NCI-H2227 treated with DMSO at 0.1 percent for 48 hours (cell line): ENCODE results near the gene JAKMIP3.

Experiments
- DNase-seq: peaks from one replicate; lab custom pipeline; 2025; lab: John Stamatoyannopoulos, UW

Gene JAKMIP3

DNA sequence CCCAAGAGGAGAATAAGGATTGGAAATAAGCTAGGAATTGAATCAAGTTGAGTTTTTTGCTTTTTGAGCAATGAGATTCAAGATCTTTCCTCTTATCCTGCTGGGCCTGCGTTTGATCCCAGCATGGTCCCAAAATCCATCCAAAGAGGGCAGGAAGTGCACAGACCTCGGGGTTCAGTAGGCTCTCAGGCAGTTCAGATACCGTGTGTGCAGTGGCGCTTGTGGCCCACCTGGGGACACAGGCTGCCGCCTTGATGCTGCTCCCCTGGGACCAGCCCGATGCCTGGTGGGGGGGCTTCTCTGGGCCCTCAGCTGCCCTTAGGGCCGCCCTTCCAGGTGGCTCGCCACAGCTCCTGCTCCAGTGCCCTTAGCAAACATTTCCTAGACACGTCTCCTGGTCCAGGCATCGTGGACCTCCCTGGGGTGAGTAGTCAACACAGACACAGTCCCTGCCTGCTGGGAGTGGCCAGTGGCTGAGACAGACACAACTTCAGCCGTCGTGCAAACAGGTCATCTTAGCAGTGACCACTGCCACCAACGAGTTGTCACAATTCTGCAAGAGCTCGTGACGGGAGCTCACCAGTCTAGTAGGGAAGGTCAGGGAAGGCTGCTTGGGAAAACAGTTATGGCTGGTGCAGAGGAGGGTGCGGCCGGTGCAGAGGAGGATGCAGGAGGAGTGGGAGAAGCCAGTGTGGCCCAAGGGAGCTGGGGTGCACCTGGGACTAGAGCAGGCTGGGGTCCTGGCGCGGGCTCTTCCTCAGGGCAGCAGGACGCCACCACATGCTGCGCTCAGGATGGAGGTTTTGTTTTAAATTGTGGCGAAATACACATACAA is 21.7 kb upstream of the JAKMIP3 start:
- DNase-seq, result no peak

DNA sequence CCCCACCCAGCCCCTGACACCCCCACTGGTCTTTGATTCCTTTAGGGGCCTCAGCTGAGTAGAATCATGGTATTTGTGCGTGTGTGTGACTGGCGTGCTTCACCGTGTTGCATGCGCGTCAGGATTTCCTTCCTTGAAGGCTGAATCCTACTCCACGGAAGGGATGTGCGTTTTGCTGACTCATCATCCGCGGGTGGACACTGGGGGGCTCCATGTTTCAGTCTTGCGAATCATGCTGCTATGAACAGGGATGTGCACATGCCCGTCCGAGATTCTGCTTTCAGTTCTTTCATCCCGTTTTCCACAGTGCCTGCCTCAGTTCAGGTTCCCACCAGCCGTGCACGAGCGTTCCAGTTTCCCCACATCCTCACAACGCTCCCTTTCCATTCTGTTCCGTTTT is 20.9 kb upstream of the JAKMIP3 start:
- no peak for DNase-seq

DNA sequence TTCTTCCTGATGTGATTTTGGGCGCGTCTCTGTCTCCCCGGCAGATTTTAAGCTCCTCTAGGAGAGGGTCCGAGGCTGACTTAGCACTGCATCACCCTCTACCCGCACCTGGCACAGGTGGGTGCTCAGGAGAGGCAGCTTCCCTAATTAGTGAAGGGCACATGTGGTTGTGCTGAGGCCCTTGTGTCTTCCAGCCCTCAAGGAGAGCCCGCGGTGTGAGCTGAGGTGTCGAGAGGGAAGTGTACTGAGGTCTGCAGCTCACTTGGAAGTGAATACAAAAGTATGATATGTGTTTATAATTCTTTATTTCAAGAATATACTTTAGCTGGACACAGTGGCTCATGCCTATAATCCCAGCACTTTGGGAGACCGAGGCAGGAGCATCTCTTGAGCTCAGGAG is 20.4 kb upstream of the JAKMIP3 start:
- no peak for DNase-seq

DNA sequence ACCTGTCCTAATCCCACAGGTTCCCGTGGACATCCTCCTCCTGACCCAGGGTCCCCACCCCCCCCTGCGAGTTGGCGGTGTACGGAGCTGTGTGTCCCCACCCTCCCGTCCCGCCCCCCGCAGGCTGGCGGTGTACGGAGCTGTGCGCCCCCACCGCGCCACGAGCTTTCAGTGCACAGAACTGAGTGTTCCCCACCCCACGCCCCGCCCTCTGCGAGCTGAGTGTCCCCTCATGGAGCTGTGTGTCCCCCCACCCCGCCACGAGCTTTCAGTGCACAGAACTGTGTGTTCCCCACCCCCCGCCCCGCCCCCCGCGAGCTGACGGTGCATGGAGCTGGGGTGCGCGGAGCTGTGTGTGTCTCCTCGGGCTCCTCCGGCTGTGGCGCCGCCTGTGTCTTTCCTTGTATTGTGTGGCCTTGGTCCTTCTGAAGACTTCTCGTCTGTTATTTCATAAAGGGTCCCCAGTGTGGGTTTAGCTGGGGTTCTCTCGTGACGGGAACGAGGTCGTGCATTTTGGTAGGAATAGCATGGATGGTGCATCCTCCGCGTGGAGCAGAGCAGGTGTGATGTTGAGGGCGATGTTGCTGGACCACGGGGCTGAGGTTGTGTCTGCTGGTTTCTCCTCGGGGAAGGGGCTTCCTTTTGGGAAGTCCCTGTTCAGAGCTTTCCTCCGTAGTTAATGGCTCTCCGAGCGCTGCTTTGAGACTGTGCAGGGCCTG is 18.0 kb upstream of the JAKMIP3 start:
- no peak for DNase-seq

DNA sequence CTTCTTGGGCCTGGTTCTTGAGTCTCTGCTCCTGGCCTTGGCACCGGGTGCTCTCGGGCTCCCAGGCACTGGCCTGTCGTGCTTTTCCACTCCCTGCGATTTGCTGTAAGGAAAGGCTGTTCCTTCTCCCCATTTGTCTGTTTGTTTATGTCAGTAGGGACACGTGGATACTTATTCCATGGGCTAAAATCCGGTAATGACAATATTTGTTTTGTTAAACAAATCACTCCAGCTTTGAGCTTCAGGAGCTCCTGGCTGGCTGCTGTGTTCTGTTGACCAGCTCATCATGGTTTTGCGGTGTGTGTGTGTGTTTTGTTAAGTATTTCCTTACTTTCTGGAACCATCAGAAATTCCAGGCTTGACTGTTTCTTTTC is 17.5 kb upstream of the JAKMIP3 start:
- DNase-seq, result no peak

DNA sequence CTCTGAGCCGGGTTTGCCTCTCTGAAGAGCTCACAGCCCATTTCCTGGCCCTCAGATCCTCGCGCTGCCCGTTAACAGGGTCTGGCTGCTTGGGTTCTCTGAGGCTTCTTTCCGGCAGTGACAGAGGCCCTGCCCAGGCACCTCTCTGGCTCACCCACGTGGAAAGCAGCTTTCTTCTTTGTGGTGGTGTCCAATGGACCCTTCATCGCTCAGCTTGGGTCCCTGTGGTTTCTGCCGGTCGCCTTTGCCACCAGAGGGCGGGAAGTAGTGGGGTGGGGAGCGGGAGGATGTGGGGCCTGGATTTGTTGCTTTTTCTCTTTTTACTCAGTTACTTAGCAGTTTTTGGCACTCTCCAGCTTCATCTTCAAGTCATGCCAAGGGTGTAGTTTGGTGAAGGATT is 15.6 kb upstream of the JAKMIP3 start:
- no peak for DNase-seq

DNA sequence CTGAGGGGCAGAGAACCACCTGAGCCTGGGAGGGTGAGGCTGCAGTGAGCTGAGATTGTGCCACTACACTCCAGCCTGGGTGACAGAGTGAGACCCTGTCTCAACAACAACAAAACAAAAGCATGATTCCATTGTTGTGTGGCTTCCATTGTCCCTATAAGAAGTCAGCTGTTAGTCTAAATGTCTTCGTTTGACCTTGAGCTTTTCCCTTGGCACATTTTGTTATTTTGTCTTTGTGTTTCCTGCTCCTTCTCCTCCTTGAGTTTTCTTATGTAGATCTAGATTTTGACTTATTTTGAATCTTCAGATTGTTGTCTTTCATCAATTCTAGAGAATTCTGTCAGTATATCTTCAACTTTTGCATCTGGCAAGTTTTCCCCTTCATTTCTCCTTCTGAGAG is 13.6 kb upstream of the JAKMIP3 start:
- no peak for DNase-seq

DNA sequence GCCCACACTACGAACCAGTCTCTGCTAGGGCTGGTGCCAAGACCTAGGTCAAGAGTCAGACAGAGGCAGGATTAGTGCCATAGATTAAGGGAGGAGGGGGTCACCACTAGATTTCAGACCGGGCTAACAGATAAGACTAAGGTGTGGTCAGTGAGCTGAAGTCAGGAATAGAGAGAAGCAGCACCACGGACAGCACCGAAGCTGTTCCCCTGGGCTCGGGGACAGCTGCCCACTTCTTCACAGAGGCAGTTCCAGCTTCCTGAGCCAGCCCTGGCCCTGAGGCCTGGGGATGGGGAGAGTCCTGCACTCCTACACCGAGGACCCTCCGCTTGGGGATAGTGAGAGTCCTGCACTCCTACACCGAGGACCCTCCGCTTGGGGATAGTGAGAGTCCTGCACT is 11.2 kb upstream of the JAKMIP3 start:
- no peak for DNase-seq

DNA sequence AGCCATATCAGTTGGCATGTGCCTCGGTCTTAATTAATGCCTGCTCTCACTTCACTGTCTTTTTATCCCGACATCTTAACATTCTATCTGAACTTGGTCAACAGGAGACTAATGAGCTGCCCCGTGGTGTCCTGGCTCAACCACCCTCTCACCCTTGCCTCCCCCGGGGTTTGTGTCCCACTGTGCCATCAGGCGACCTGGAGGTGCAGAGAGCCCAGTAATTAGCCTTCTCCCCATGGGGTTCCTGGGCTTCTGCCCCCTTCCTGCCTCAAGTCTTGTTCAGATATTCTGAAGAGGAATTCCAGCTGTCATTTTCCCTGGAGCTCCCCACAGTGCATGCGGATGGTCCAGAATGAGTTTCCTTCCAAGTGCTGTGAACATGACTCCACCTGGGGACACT is 10.1 kb upstream of the JAKMIP3 start:
- DNase-seq, result no peak

DNA sequence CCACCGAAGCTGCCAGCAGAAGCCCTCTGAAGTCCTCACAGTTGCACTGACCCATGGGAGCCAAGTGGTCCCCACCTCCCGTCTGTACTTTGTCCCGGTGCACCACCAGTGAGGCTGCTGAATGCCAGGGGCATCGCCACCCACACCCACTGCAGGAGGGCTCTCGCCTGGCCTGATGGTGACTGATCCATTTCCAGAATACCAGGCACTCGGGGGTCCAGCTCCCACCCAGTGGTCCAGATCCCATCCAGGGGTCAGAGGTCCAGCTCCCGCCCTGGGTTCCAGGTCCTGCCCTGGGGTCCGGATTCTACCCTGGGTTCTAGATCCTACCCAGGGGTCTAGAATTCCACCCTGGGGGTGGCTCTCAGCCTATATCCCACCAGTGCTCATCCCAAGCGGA is 9.1 kb upstream of the JAKMIP3 start:
- no peak for DNase-seq

DNA sequence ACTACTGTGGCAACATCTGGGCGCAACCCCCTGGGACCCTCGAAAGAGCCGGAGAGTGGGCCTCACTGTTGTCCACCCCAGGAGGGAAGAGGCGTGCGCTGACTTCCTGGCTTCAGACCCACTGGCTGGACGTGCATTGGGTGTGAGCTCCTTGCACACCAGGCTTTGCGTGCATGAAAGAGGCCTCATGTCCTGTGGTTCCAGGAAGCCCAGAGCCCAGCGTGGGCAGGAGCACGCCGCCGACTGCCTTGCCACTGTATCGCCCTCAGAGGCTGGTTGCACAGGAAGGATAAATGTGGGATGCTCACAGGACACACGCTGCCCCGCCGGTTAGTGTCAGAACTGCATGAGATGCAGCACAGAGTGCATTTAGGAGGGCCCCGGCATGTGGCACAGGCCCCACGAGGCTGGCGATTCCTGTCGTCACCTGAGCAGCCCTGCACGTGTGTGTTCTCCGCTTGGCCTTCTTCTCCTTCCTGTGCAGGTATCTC is 8.5 kb upstream of the JAKMIP3 start:
- DNase-seq, result no peak

DNA sequence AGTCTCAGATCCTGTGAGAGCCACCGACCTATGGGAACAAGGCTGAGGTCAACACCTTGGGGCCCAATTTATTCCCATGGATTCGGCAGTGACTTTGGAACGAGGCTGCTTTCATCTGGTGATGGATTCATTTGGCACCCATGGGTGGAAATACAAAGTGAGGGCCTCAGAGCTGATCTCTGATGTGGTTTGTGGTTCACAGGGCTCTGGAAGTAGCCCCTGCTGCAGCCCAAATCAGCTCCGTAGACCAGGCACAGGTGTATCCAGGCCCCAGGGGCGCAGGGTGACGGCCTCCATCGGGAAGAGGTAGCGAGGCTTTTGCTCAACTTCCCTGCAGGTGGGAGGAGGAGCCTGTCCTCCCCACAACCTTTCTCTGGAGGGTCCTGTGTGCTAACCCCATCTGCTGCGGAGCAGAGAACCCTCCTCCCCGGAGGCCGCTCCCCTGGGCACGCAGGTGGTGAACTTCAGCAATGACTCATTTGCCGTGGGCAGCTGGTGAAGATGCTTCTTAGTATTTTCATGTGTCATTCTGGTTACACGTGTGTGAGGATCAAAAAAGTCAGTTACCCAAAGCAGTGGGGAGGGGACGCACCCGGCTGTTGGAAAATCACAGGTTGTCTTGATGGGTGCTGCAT is 7.5 kb upstream of the JAKMIP3 start:
- no peak for DNase-seq

DNA sequence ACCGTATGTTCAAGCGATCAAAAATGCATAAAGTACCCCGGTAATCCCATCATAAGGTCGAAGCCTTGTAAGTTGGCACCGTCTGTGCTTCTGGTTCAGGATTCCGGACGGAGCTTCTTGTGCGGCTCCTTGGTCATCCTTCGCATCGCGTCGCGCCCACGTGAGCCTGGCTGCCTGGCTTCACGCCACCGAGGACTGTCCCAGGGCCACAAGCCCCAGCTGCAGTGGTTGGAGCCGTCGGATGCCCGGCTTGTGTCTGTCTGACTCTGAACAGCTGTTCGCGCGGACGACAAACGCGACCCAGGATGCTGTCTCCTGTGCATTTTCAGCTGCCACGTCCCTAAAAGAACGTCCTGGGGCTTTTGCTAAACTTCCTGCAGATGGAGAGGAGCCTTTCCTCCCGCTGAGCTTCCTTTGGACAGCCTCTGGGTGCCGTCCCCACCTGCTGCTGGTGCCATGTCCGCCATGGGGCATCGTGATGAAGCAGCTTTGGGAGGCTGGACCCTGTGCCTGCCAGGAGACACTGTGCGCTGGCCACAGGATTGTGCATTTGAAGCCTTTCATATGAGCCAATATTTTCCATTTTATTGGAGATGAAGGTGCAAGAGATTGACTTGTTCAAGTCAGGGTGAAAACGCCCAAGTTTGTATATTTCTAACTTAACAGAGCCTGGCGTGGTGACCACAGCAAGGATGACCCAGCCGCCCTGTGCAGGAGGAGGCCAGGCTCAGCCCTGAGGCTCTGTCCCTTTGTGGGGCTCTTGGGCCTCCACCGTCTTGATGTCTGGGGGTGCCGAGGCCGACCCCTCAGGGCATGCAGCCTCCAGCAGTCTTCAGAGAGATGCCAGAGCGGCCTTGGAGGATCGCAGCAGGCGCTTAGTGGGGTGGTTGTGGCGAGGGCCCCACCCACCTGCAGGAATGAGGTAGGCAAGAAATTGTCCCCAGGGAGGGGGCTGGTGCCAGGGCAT is 6.7 kb upstream of the JAKMIP3 start:
- no peak for DNase-seq

DNA sequence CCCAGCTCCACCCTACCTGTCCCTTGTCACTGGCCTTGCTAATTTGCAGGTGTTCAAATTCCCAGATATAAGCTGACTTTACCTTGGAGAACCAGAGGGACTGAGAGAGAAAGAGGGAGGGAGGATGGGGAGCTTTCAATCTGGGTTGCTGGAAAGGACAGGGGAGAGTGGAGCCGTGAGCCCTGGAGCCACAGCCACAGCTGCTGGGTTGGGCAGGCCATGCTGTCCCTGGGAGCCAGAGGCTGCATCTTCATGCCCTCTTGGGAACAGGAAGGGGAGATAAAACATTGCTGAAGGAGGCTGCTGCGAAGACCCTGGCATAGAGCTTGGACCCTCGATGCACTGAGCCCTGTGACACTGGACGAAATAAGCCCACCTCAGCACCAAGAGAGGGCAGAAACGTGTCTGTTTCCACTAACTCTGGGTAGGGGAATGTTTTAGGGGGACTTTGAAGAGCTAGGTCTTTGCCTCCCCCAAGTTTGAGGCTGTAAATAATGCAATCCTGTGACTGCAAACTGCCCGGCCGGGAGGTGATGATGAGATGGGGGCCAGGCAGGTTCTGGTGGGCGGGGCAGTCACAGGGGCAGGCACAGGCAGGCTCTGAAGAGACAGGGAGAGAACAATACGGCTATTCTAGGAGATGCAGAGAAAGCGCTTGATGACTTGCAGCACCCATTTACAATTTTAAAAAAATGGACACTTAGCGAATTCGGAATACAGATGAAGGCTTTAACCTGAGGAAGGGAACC is 5.8 kb upstream of the JAKMIP3 start:
- DNase-seq, result no peak

DNA sequence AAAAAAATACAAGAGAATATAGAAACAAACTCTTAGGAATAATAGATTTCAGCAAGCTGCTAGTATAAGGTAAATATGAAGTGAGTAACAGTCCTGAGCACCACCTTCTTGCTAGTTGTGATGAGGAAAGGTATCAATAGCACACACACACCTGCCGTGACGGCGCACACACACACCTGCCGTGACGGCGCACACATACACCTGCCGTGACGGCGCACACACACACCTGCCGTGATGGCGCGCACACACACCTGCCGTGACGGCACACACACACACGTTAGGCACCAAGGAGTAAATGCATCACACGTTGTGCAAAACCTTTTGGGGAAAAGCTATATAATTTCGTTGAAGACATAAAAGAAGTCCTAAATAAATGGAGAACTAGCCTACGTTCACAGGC is 4.7 kb upstream of the JAKMIP3 start:
- DNase-seq, result no peak

DNA sequence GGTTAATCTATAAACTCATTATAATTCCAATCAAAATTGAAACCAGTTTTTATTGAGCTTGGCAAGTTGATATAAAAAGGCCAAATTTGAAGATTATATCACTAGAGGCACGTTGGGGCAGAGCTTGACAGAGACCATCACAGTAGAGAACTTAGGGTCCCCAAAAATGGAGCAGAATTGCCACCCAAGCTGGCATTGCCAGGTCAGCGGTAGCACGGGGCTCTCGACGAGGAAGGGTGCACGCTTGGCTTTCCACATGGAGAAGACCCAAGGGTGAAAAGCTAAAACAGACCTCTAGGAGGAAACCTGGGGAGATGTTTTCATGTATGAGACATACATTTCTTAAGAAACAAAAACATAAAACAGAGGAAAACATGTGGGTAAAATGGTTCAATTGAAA is 4.3 kb upstream of the JAKMIP3 start:
- DNase-seq, result no peak

DNA sequence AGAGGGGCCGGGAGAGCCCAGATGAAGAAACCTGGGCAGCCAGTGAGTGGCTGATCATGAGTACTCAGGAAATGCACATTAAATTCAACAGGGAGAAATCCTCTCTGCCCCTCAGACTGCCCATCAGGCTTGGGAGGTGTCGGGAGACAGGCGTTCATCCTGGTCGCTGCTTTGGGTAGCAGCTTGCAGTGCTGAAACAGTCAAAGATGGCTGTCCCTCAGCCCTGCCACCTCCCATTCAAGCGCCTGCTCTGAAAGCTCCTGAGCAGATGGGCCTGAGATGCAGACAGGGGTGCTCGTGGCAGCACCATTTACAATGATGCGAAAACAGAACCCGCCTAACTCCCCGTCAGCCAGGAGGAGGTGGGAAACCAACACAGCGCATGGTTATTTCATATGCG is 3.6 kb upstream of the JAKMIP3 start:
- no peak for DNase-seq

DNA sequence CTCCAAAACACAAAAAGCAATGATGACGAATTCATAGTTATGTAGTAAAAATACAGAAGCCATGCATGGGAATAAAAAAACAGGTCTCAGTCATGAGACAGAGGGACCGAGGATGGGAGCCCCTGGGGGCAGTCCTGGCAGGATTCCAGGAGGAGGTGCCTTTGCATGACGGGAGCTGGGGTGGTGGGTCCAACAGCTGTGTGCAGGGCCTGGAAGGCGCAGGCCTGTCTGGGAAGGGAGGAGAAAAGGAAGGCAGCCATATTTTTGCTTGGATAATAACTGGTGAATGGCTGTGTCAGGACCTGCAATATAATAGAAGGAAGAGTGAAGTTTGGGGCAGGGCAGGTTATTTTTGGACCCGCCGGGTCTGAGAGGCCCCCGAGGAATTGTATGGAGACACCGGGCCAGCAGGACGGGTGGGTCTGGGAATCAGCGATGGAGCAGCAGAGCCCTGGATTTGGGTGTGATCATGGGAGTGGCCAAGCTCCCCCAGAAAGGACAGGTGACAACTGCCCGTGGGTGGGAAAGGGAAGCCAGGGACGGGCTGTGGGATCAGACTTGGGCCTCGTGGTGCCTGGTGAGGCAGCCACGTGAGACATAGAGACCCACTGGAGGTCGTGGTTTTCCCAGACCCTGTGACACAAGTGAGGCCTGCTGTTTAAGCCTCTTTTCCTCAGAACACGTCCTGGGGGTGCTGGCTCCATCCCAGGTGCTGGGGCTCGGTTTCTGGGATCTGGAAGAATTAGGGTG is 2.9 kb upstream of the JAKMIP3 start:
- no peak for DNase-seq

DNA sequence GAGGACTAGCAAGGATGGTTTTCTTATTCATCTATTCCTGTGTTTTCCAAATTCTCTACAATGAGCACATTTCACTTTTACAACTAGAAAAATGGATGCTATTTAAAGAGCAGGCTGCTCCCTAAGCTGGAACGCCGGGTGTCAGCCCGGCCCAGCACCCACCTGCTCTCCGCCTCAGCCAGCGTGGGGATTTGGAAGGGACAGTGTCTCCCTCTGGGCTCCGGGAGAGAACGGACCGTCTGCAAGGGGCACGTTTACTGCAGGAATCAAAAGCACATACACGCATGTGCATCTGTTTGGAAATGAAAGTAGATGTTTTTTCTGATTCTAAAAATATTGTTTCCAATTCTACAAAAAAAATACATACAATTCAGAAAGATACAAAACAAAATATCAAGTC is 2.3 kb upstream of the JAKMIP3 start:
- DNase-seq, result no peak

DNA sequence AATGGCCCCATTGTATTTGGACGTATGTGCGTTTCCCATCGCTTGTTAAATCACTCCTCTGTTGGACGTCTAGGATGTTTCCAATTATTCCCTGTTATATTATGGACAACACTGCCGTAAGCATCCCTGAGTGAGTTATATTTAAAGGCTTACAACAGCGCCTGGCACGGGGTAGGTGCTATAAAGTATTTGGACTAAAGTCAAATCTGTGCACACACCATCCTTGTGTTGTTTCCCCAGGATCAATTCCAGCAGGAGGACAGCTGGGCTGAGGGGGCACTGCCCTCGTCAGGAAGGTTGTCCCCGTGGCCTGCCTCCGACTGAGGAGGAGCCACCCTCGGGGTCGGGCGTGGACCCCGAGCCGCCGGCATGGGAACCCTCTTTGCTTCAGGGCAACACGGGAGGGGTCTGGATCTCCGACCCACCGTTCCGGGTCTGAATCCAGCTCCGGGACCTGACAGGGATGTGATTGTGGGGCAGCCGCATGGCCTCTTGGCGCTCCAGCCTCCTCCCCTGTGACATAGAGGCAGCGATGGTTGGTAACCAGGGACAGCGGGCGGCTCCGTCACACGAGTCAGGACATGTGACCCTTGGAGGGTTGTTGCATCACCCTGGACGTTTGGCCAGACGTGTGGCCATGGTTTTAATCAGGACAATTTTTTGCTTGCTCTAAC is 1.5 kb upstream of the JAKMIP3 start:
- DNase-seq, result no peak
